HG03196 (cell line): Measurements from ENCODE around the gene KCNJ14.
"Not testable (repeated sequence)": the region's sequence is repeated elsewhere in the genome, so short reads cannot be mapped to it uniquely, and the experiment has no call there.

Experiments
- ATAC-seq: cut with Tn5 transposase; IDR thresholded peaks from one replicate; pipeline ENCODE4 v1.9.1; 2021; ENCODE audit not compliant: unreplicated experiment

KCNJ14 gene

DNA sequence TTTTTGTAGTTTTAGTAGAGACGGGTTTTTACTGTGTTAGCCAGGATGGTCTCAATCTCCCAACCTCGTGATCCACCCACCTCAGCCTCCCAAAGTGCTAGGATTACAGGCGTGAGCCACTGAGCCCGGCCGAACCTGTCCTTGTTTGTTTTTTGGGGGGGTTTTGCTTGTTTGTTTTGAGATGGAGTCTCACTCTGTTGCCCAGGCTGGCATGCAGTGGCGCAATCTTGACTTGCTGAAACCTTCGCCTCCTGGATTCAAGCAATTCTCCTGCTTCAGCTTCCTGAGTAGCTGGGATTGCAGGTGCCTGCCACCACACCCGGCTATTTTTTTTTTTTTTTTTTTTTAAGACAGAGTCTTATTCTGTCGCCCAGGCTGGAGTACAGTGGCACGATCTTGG lies 31.3 kb downstream of the KCNJ14 start:
- not testable (repeated sequence) for ATAC-seq

- ATAC-seq: no peak
Observed at GRCh38 chr19:48487544-48487943, 32.2 kb downstream of the KCNJ14 start.

- no peak for ATAC-seq
Observed at GRCh38 chr19:48487948-48488347, 32.6 kb downstream of the KCNJ14 start.

DNA sequence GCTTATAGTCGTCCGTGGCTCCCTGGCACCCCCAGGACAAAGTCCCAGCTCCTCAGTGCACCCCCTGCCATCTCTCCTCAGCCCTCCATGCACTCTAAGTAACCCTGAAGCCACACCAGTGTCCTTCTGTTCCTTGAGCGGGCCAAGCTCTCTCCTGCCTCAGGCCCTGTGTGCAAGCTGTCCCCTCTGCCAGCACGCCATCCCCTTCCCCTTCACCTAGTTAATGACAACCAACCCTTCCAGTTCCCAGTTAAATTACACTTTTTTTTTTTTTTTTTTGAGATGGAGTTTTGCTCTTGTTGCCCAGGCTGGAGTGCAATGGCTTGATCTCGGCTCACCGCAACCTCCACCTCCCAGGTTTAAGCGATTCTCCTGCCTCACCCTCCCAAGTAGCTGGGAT lies 33.1 kb downstream of the KCNJ14 start:
- not testable (repeated sequence) for ATAC-seq

DNA sequence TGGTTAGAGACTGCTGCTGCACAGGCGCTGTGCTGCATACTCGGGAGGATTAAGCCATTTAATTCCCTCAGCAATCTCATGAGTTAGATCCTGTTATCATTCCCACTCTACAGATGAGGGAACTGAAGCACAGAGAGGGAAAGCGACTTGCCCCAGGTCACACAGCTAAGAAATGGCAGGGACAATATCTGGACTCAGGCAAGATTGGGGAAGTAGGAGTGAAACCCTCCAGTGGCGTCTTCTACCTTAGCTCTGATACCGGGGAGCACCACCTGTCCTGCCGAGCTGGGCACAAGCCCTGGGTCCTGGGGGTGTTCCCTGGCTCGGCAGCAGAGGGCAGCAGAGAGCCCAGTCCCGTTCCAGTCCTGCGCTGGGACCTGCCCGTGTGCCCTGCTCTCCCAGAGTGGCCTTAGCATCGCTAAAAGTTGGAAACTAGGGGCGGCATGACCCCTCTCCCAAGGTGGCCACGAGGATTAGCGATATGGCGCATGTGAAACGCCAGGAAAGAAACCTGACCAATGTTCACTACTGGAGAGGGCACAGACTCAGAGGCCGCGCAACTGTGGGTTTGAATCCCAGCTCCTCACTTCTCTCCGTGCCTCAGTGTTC lies 34.3 kb downstream of the KCNJ14 start:
- no peak for ATAC-seq

DNA sequence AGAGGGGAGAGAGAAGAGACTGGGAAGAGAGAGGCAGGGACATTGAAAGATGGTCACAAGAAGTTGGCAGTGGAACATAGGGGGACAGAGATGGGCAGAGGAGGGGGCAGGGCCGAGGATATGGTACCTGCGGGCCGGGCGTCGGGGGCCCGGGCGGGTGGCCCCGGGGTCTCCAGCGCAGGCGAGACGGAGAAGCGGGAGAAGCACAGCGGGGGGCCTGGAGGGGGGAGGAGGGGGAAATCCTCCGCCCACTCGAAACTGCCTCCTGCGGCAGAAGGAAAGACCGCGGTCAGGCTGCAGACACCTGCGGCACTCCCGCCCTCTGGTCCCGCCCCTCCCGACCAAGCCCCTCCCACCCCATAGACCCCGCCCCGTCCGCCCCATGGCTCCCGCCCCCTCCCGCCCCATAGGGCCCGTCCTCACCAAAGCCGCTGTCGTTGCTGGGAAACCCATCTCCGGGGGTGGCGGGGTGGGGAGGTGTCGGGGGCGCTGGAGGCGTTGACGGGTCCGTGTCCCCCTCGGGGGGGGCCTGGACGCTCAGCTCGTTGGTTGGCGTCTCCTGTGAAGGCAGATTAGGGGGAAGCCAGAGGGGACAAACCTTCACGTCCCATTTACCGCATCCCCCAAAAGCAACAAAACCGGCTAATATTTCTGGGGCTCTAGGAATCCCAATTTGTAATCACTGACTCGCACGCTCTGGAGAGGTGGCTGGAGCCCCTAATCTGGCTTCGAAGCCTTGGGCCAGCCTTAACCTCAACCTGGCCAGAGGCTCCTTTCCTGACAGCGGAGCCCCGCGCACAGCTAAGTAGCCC lies 35.8 kb downstream of the KCNJ14 start:
- no peak for ATAC-seq

- ATAC-seq: no peak
Observed at GRCh38 chr19:48491793-48492123, 36.4 kb downstream of the KCNJ14 start.

DNA sequence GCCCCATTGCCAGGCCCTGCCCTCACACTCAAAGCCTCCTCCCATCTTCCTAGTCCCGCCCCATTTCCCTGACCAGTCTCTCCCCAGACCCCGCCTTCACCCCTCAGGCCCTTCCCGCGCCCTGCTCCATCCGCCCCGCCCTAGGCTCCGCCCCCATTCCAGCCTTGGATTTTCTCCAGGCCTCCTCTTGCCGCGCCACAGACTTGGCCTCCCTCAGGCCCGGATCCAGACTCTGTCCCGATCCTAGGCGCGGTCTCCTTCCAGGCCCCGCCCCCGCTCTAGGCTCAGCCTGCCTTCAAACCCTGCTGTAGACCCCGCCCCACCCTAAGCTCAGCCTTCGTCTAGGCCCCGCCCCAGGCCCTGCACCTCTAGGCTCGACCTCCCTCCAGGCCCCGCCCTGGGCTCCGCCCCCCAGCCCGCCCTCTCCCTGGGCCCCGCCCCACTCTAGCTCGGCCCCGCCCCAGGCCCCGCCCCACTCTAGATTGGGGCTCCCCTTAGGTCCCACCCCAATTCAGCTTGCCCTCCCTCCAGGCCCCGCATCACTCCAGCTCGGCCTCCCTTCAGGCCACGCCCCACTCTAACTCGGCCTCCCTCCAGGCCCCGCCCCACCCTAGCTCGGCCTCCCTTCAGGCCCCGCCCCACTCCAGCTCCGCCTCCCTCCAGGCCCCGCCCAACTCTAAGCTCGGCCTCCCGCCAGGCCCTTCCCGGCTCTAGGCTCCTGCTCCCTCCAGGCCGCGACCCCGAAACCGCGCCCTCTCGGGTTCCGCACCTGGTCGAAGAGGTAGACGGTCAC lies 37.7 kb downstream of the KCNJ14 start:
- ATAC-seq: peak; percentile 56

- peak; percentile 10 for ATAC-seq
Observed at GRCh38 chr19:48493718-48494401, 38.5 kb downstream of the KCNJ14 start.

DNA sequence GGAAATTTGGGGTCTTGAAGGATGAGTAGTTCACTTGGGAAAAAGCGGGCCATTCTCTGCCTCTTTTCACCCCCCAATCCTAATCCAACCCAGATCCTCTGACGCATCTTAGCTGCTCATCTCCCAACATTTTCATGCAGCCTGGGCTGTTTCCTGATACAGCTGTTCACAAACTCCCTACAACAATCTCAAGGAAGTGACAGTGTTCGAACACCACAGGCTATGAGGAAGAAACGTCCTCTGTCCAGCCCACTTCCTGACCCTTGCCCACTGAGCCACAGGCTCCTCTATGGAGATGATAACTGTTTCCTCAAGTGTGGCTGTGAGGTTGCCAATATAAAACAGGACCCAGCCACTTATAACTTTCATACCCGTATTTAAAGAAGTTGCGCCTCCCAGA lies 40.0 kb downstream of the KCNJ14 start:
- ATAC-seq: no peak

DNA sequence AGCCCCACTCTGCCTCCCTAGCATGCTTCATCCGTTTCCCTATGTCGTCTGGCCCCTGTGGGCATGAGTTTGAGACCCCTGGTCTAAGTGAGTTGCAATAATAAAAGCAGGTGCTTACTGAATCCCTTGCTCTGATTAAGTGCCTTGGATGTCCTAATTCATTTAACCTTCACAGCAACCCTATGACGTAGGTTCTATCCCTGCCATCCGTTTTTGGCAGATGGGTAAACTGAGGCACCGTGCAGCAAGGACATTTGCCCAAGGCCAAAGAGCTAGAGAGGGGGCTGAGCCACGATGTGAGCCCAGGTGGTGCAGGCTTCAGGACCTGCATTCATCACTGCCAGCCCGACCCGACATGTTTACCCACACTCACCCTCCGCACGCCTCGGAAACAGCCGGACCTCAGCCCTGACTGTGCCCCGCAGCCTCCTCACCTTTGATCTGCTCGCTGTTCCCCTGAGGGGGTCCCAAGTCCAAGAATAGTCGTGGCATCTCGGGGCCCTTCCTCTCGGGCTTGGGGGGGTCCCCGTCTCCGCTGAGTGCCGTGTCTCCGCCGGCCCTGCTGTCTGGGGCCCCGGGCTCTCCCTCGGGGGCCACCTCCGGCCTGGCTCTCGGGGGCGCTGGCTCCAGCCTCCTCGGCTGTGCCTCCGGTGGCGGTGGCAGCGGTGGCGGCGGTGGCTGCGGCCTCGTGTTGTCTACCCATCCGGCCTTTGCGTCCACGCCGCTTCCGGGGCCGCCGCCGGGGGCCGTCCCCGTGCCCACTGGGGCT lies 41.8 kb downstream of the KCNJ14 start:
- no peak for ATAC-seq

- no peak for ATAC-seq
Observed at GRCh38 chr19:48497728-48498594, 42.6 kb downstream of the KCNJ14 start.

GRCh38 chr19:48498595-48499311 lies 43.4 kb downstream of the KCNJ14 start:
- ATAC-seq: no peak

DNA sequence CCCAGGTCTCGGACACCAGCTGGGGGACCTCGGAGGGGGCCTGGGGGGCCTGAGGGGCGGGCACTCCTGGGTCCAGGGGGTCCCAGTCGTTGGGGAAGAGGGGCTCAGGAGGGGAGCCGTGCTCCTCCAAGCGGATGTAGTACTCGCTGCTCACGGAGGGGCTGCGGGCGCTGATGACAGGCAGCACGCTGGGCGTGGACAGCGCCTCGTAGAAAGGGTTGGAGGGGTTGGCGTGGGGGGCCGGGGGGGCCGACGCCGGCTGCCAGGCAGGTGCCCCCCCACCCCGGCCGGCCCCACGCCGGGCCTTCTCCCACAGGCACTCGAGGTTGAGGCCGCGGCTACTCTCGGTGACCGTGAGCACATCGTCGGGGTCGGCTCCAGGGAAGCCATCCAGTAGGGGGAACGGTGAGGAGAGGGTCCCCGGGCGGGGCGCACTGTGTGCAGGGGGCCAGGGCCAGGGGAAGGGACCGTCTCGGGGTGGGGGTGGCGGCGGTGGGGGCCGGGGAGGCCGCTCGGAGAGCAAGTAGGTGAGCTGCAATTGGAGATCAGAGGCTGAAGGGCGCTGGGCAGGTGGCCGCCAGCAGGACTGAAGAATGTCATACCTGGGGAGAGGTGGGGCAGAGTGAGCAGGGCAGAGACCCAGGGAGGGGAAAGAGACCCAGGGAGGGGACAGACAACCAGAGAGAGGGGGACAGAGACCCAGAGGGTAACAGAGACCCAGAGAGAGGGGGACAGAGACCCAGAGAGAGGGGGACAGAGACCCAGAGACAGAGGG lies 44.1 kb downstream of the KCNJ14 start:
- ATAC-seq: no peak

DNA sequence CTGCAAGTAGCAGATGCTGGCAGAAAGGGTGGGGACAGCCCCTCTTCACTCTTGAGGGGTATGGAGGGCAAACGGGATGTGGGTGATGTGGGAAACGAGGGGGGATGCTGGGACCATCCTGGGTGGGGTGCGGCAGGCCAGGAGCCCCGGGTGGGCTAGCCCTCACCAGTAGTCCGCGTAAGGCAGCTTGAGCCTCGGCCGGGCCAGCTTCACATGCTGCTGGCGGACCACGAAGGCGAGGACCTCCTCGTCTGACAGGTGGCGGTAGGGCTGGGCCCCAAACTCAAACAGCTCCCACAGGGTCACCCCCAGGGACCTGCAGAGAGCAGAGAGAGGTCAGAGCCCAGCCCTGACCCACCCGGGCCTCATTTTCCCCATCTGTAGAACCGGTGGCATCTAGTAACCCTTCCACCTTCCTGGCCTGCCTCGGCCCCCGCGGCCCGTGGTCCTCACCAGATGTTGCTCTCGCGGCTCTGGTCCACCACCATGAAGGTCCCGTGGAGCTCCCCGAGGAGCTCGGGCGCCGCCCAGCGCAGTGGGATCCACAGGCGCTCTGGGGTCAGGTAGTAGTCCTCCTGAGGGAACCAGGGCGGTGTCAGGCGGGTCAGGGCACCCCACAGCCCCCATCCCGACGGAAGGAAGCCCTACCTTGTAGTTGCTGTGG lies 45.6 kb downstream of the KCNJ14 start:
- no peak for ATAC-seq

GRCh38 chr19:48501494-48502349 lies 46.3 kb downstream of the KCNJ14 start:
- ATAC-seq: no peak
